Left ventricle myocardium inferior (tissue), 1 donor: ENCODE measurements around the gene RALA. TPM values are rescaled to one million over a fixed set of nuclear protein-coding genes. Genes with fewer than 3 reads are reported as not detected.

ENCODE experiments used
- DNase-seq: peaks from one replicate; pipeline ENCODE4 v3.0.0-alpha.2; 2020
- H3K27ac ChIP-seq: fragments of 200-600 bp; replicated peaks from 2 replicates; pipeline ENCODE4 v1.8.0; 2021
- H3K27me3 ChIP-seq: fragments of 200-600 bp; 2 replicates; pipeline ENCODE4 v1.8.0; 2021; ENCODE audit warnings: low read depth
- H3K36me3 ChIP-seq: fragments of 200-600 bp; 2 replicates; pipeline ENCODE4 v1.8.0; 2021
- H3K4me1 ChIP-seq: fragments of 200-600 bp; 2 replicates; pipeline ENCODE4 v1.8.0; 2021
- H3K4me3 ChIP-seq: fragments of 200-600 bp; 2 replicates; pipeline ENCODE4 v1.8.0; 2021; ENCODE audit warnings: mild to moderate bottlenecking, moderate library complexity
- H3K9me3 ChIP-seq: fragments of 200-600 bp; replicated peaks from 2 replicates; pipeline ENCODE4 v1.8.0; 2021
- intact Hi-C: fragments of 100-400 bp; cut with micrococcal nuclease; formaldehyde crosslinking; loops from one replicate; pipeline ENCODE4 v1.11.0; 2022
- total RNA-seq: library from RNA; stranded (reverse); fragmentation: NEBNext Ultra II Directional; extraction: Animal tissue kit (Norgen Biotek cat#: 25700); gene quantifications from one replicate; pipeline ENCODE4 v1.2.1, GENCODE V29; 2021
- TF ChIP-seq, protein P1 (sequence below): fragments of 200-600 bp; IDR thresholded peaks from 2 replicates; pipeline ENCODE4 v1.8.0; 2021; ENCODE audit warnings: antibody characterized with exemption, mild to moderate bottlenecking, borderline replicate concordance
- donor health status: DM: no; HTN: yes; CAD: no; lungs with severe emphysema.

Gene RALA
- total RNA-seq, 1 donor from 2014 or later = 29.1 TPM

DNA sequence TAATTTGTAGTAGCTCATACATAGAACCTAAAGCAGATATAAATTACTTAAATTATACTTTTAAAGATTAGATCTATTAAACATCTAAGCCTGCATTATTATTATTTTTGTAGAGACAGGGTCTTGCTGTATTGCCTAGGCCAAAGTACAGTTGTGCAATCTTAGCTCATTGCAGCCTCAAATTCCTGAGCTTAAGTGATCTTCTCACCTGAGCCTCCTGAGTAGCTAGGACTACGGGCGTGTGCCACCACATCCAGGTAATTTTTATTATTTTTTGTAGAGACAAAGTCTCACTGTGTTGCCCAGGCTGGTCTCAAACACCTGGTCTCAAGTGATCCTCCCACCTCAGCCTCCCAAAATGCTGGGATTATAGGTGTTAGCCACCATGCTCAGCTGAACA lies 46.7 kb downstream of the RALA start:
- H3K27me3 ChIP-seq = no peaks in the 10 kb centered on the region
- H3K27ac ChIP-seq = no peak overlapping the region
- DNase-seq = no peak
- intact Hi-C loops = no loop called here
- TF ChIP-seq, protein P1, sequence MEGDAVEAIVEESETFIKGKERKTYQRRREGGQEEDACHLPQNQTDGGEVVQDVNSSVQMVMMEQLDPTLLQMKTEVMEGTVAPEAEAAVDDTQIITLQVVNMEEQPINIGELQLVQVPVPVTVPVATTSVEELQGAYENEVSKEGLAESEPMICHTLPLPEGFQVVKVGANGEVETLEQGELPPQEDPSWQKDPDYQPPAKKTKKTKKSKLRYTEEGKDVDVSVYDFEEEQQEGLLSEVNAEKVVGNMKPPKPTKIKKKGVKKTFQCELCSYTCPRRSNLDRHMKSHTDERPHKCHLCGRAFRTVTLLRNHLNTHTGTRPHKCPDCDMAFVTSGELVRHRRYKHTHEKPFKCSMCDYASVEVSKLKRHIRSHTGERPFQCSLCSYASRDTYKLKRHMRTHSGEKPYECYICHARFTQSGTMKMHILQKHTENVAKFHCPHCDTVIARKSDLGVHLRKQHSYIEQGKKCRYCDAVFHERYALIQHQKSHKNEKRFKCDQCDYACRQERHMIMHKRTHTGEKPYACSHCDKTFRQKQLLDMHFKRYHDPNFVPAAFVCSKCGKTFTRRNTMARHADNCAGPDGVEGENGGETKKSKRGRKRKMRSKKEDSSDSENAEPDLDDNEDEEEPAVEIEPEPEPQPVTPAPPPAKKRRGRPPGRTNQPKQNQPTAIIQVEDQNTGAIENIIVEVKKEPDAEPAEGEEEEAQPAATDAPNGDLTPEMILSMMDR = no peak
- no peak overlapping the region for H3K4me3 ChIP-seq
- H3K9me3 ChIP-seq = no peaks in the 10 kb centered on the region
- no peaks in the 10 kb centered on the region for H3K36me3 ChIP-seq
- H3K4me1 ChIP-seq = peaks cover 87% of the 10 kb centered on the region

DNA sequence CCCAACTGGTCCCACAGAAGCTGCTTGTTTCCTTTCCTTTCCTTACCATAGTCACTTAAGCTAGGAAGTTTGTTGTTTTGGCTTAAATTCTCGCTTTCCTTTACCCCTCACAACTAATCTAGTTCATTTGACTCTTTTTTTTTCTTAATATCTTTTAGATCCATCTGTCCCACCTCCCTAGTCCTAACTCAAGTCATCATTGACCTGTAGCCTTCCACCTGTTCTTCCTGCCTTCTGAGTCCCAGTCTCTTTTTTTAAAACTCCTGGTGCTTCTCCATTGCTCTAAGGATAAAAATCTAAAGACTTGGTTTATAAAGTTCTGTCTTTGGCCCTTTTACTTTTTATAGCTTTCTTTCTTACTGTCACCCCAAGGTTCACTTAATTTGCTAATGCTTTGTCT lies 47.6 kb downstream of the RALA start:
- intact Hi-C loops = no loop called here
- Histone ChIP-seq H3K27ac (no peak overlapping the region), H3K36me3 (no peaks in the 10 kb centered on the region), H3K27me3 (no peaks in the 10 kb centered on the region), H3K4me1 (peaks cover 86% of the 10 kb centered on the region), H3K4me3 (no peak overlapping the region), H3K9me3 (no peaks in the 10 kb centered on the region)
- TF ChIP-seq, protein P1 = no peak
- no peak for DNase-seq

DNA sequence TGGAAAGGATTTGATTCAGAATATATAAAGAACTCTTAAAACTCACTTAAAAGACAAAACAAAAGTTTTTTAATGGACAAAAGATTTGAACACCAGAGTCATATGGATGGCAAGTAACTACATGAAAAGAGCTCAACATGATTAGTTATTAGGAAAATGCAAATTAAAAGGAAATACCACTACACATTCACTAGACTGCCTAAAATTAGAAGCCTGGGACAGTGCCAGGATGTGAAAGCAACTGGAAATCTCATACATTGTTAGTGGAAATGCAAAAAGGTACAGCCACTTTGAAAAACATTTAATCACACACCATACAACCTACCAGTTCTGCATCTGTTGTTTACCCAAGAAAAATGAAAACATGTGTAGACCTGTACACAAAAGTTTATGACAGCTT lies 48.8 kb downstream of the RALA start:
- Histone ChIP-seq H3K4me3 (no peak overlapping the region), H3K27ac (peak overlapping the region; percentile 68), H3K9me3 (no peaks in the 10 kb centered on the region), H3K27me3 (no peaks in the 10 kb centered on the region), H3K36me3 (no peaks in the 10 kb centered on the region), H3K4me1 (peaks cover 85% of the 10 kb centered on the region)
- TF ChIP-seq, protein P1 = no peak
- intact Hi-C loops = no loop called here
- no peak for DNase-seq

- no peak for DNase-seq
- no peak overlapping the region for H3K4me3 ChIP-seq
- peak overlapping the region; percentile 68 for H3K27ac ChIP-seq
- H3K27me3 ChIP-seq = no peaks in the 10 kb centered on the region
- H3K4me1 ChIP-seq = peaks cover 77% of the 10 kb centered on the region
- TF ChIP-seq, protein P1 = no peak
- H3K9me3 ChIP-seq = no peaks in the 10 kb centered on the region
- intact Hi-C loops = no loop called here
- no peaks in the 10 kb centered on the region for H3K36me3 ChIP-seq
Measured at GRCh38 chr7:39673868-39674267, 50.5 kb downstream of the RALA start.

GRCh38 chr7:39674406-39674805 lies 51.0 kb downstream of the RALA start:
- intact Hi-C loops = no loop called here
- Histone ChIP-seq H3K27ac (peak overlapping the region; percentile 68), H3K9me3 (no peaks in the 10 kb centered on the region), H3K36me3 (no peaks in the 10 kb centered on the region), H3K4me1 (peaks cover 80% of the 10 kb centered on the region), H3K27me3 (no peaks in the 10 kb centered on the region), H3K4me3 (no peak overlapping the region)
- TF ChIP-seq, protein P1 = no peak
- DNase-seq = no peak

GRCh38 chr7:39676346-39676745 lies 53.0 kb downstream of the RALA start:
- DNase-seq = no peak

More at GRCh38 chr7:39676346-39676745, 53.0 kb downstream of the RALA start:
- peaks cover 78% of the 10 kb centered on the region for H3K4me1 ChIP-seq
- H3K27ac ChIP-seq = no peak overlapping the region
- no peaks in the 10 kb centered on the region for H3K27me3 ChIP-seq
- intact Hi-C loops = no loop called here
- TF ChIP-seq, protein P1 = no peak
- H3K9me3 ChIP-seq = no peaks in the 10 kb centered on the region
- no peaks in the 10 kb centered on the region for H3K36me3 ChIP-seq
- no peak overlapping the region for H3K4me3 ChIP-seq
